Choroid plexus epithelial cell (primary cell): Measurements from ENCODE around the gene KCNA1.

Source experiments
- DNase-seq: peaks from one replicate; pipeline ENCODE4 v3.0.0-alpha.2; 2010; ENCODE audit warnings: low read depth
- H3K4me3 ChIP-seq: 2 replicates; pipeline ENCODE4 v1.5.1; 2011; ENCODE audit warnings: low read depth, mild to moderate bottlenecking, control low read depth, low read length, moderate library complexity
- TF ChIP-seq, protein P1 (sequence below): conservative IDR thresholded peaks from 2 replicates; pipeline ENCODE4 v1.5.1; 2011; ENCODE audit warnings: low read depth, mild to moderate bottlenecking, control low read depth, inconsistent platforms, low read length, moderate library complexity

The KCNA1 gene

DNA sequence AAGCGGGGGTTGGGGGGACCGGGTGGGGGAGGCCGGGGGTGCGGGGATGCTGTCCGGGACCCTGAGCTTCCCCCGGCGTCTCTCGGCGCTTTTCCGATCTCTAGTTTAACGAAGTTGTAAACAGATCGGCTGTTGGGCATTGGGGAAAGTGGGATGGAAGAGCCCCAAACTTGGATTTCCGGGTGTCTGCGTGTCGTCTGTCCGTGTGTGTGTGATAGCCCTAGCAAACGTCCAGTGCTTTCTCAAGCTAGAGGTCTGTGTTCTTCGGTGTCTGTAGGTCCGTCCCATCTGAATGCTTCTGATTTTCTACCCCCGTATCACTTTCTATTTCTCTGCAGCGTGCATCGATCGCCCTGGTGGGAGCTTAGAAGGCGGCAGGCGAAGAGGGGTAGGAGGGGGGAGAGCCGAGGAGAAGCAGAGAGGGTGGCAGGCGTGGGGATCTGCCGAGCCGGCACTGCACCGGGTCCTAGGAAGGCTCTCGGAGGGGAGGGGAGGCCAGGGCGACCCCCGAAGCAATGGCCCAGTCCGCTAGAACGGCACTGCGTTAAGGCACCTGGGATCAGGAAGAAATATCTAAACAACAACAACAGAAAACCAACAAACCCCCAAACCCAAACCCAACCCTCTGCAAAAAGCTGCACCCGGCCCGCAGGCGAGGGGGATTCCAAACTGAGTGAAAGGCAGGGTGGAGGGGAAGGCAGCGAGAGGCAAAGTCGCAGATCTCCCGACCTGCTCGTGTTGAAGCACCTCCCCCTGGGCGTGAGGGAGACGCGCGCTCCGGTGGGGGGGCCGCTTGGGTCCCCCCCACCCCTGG lies 1.0 kb downstream of the KCNA1 start:
- TF ChIP-seq, protein P1, sequence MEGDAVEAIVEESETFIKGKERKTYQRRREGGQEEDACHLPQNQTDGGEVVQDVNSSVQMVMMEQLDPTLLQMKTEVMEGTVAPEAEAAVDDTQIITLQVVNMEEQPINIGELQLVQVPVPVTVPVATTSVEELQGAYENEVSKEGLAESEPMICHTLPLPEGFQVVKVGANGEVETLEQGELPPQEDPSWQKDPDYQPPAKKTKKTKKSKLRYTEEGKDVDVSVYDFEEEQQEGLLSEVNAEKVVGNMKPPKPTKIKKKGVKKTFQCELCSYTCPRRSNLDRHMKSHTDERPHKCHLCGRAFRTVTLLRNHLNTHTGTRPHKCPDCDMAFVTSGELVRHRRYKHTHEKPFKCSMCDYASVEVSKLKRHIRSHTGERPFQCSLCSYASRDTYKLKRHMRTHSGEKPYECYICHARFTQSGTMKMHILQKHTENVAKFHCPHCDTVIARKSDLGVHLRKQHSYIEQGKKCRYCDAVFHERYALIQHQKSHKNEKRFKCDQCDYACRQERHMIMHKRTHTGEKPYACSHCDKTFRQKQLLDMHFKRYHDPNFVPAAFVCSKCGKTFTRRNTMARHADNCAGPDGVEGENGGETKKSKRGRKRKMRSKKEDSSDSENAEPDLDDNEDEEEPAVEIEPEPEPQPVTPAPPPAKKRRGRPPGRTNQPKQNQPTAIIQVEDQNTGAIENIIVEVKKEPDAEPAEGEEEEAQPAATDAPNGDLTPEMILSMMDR: no peak
- H3K4me3 ChIP-seq: peak overlapping the region; percentile 3
- DNase-seq: no peak

DNA sequence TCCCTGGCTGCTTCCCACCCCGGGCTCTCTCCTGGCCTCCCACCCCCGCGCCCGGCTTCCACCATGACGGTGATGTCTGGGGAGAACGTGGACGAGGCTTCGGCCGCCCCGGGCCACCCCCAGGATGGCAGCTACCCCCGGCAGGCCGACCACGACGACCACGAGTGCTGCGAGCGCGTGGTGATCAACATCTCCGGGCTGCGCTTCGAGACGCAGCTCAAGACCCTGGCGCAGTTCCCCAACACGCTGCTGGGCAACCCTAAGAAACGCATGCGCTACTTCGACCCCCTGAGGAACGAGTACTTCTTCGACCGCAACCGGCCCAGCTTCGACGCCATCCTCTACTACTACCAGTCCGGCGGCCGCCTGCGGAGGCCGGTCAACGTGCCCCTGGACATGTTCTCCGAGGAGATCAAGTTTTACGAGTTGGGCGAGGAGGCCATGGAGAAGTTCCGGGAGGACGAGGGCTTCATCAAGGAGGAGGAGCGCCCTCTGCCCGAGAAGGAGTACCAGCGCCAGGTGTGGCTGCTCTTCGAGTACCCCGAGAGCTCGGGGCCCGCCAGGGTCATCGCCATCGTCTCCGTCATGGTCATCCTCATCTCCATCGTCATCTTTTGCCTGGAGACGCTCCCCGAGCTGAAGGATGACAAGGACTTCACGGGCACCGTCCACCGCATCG lies 1.8 kb downstream of the KCNA1 start:
- no peak for DNase-seq
- H3K4me3 ChIP-seq: no peak overlapping the region
- TF ChIP-seq, protein P1: no peak

DNA sequence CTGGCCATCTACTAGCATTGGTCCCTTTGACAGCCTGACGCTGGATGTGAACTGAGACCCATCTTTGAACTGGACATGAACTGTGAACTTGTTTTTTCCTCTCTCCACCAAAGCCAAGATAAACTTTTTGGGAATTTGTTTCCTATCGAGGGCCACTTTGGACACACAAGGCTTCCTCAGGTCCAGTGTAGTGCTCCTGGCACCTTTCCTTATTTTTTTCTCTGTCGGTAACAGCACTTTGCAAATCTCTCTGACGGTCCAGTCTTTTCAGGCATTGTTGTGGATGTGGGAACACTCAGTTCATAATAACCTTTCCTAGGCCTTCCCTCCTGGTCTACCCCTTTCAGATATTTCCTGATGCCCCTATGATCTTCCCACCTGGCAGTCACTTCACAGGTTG lies 5.0 kb downstream of the KCNA1 start:
- no peak for DNase-seq
- H3K4me3 ChIP-seq: no peak overlapping the region
- TF ChIP-seq, protein P1: no peak

DNA sequence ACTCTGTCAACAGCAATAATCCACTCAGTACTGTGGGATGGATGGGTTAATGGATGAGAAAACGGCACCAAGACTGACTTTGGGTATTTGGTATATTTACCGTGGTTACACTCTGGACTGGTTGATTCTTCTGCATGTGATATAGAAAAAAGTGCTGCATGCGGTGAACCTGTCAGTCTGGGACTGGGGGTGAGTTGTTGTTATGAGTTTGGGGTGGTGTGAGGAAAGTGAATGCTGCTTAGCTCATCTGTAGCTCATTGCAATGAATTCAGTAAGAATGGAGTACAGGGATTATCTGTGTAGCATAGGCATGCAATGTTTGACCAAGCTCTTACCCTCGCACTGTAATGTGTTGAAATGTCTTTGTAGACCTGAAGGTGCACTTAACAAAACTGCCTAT lies 6.0 kb downstream of the KCNA1 start:
- TF ChIP-seq, protein P1: no peak
- DNase-seq: no peak
- H3K4me3 ChIP-seq: no peak overlapping the region

DNA sequence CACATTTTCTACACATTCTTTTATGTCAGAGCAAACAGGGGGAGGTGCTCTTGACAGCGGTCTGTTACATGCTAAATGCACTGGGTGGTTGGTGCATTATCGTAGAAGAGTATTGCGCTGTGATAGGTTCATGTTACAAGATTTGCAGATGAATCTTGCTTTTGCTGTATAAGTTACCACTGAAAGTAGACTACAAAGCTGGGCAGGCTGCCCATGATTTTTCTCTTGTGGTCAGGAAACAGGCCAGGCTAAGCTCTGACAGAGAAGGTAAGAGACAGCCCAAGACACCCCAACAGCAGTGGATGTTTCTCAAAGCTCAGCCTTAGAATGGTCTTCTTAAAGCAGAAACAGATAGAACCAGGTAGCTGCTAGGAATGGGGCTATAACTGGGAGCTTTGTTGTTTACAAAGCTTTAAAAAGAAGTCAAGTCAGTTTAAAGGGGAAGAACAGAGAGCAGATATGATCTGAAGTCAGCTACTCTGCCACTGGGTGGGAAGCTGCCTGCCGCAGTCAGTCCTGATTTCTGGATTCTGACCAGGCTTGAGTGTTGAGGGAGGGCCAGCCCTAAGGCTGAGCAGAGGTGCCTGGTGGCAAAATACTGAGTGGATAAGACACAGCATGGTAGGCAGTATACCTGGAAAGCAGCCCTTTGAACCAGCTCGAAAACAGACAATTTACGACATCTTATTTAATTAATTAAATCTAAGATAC lies 9.4 kb downstream of the KCNA1 start:
- DNase-seq: no peak
- TF ChIP-seq, protein P1: no peak
- H3K4me3 ChIP-seq: no peak overlapping the region

DNA sequence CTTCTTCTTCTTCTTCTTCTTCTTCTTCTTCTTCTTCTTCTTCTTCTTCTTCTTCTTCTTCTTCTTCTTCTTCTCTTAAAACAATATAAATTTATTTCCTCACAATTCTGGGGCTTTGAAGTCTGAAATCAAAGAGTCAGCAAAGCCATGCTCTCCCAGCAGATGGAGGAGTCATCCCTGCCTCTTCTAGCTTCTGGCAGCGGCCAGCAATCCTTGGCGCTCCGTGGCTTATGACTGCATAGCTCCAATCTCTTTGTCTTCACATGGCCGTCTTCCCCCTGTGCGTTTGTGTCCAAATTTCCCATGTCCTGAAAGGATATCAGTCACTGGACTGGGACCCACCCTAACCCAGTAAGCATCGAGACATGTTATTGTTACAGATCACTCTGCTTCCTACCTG lies 22.9 kb downstream of the KCNA1 start:
- no peak overlapping the region for H3K4me3 ChIP-seq
- TF ChIP-seq, protein P1: no peak
- no peak for DNase-seq
